Effector memory CD4-positive, alpha-beta T cell (primary cell): ENCODE data around the gene ANG.
"Not testable (repeated sequence)": the region's sequence is repeated elsewhere in the genome, so short reads cannot be mapped to it uniquely, and the experiment has no call there.

Source experiments
- DNase-seq, 3 donors: peaks; one replicate each; pipeline ENCODE4 v3.0.0-alpha.2; 2020
- H3K27ac ChIP-seq: 2 replicates; pipeline ENCODE4 v1.7.0; 2013; ENCODE audit warnings: mild to moderate bottlenecking, low read length, moderate library complexity; ENCODE audit not compliant: insufficient read depth, poor library complexity, severe bottlenecking
- H3K27me3 ChIP-seq: replicated peaks from 2 replicates; pipeline ENCODE4 v1.7.0; 2013; ENCODE audit warnings: mild to moderate bottlenecking, low read length; ENCODE audit not compliant: insufficient read depth, control insufficient read depth, poor library complexity, severe bottlenecking
- H3K36me3 ChIP-seq: 2 replicates; pipeline ENCODE4 v1.7.0; 2013; ENCODE audit warnings: mild to moderate bottlenecking, low read length, moderate library complexity; ENCODE audit not compliant: control insufficient read depth, insufficient read depth
- H3K4me1 ChIP-seq: 2 replicates; pipeline ENCODE4 v1.7.0; 2013; ENCODE audit warnings: low read length, mild to moderate bottlenecking; ENCODE audit not compliant: control insufficient read depth, insufficient read depth, poor library complexity, severe bottlenecking
- H3K4me3 ChIP-seq: 2 replicates; pipeline ENCODE4 v1.7.0; 2013; ENCODE audit warnings: low read length, low read depth, mild to moderate bottlenecking; ENCODE audit not compliant: insufficient read depth, poor library complexity, severe bottlenecking
- H3K9me3 ChIP-seq: 2 replicates; pipeline ENCODE4 v1.7.0; 2013; ENCODE audit warnings: mild to moderate bottlenecking, low read length, moderate library complexity; ENCODE audit not compliant: control insufficient read depth

ANG gene

GRCh38 chr14:20697273-20698017 is 8.9 kb downstream of the ANG start:
- no peaks in the 10 kb centered on the region for H3K9me3 ChIP-seq
- DNase-seq = peak; percentile 20 to 41 (median 31)

GRCh38 chr14:20698018-20698329 is 9.4 kb downstream of the ANG start:
- Histone ChIP-seq H3K9me3 (no peaks in the 10 kb centered on the region), H3K36me3 (no peaks in the 10 kb centered on the region), H3K4me3 (no peak overlapping the region), H3K27ac (no peak overlapping the region), H3K4me1 (no peaks in the 10 kb centered on the region), H3K27me3 (no peaks in the 10 kb centered on the region)
- no peak for DNase-seq

More at GRCh38 chr14:20697273-20698017, 8.9 kb downstream of the ANG start:
- Histone ChIP-seq H3K27me3 (no peaks in the 10 kb centered on the region), H3K4me1 (no peaks in the 10 kb centered on the region), H3K4me3 (no peak overlapping the region), H3K36me3 (no peaks in the 10 kb centered on the region), H3K27ac (no peak overlapping the region)

GRCh38 chr14:20698934-20699333 is 10.4 kb downstream of the ANG start:
- H3K27ac ChIP-seq = no peak overlapping the region
- no peak for DNase-seq
- no peaks in the 10 kb centered on the region for H3K27me3 ChIP-seq
- H3K9me3 ChIP-seq = no peaks in the 10 kb centered on the region
- no peaks in the 10 kb centered on the region for H3K36me3 ChIP-seq
- no peaks in the 10 kb centered on the region for H3K4me1 ChIP-seq
- no peak overlapping the region for H3K4me3 ChIP-seq

GRCh38 chr14:20699931-20700330 is 11.4 kb downstream of the ANG start:
- Histone ChIP-seq H3K4me1 (no peaks in the 10 kb centered on the region), H3K27ac (no peak overlapping the region), H3K9me3 (no peaks in the 10 kb centered on the region), H3K4me3 (no peak overlapping the region), H3K36me3 (no peaks in the 10 kb centered on the region), H3K27me3 (no peaks in the 10 kb centered on the region)
- no peak for DNase-seq

- H3K27ac ChIP-seq, H3K4me3 ChIP-seq, H3K27me3 ChIP-seq, H3K36me3 ChIP-seq, H3K4me1 ChIP-seq, H3K9me3 ChIP-seq, DNase-seq: not testable (repeated sequence)
Measured at GRCh38 chr14:20700965-20701364, 12.4 kb downstream of the ANG start.

- Histone ChIP-seq H3K4me1 (no peaks in the 10 kb centered on the region), H3K27ac (no peak overlapping the region), H3K9me3 (no peaks in the 10 kb centered on the region), H3K4me3 (no peak overlapping the region), H3K36me3 (no peaks in the 10 kb centered on the region), H3K27me3 (no peaks in the 10 kb centered on the region)
- DNase-seq = no peak
Measured at GRCh38 chr14:20706657-20707355, 18.2 kb downstream of the ANG start.

- Histone ChIP-seq H3K4me3 (no peak overlapping the region), H3K4me1 (no peaks in the 10 kb centered on the region), H3K27me3 (no peaks in the 10 kb centered on the region), H3K36me3 (no peaks in the 10 kb centered on the region), H3K9me3 (no peaks in the 10 kb centered on the region), H3K27ac (no peak overlapping the region)
- DNase-seq = no peak
Measured at GRCh38 chr14:20707622-20708021, 19.1 kb downstream of the ANG start.

- no peak for DNase-seq
- no peak overlapping the region for H3K4me3 ChIP-seq
- H3K4me1 ChIP-seq = no peaks in the 10 kb centered on the region
- no peak overlapping the region for H3K27ac ChIP-seq
- no peaks in the 10 kb centered on the region for H3K27me3 ChIP-seq
- no peaks in the 10 kb centered on the region for H3K9me3 ChIP-seq
- no peaks in the 10 kb centered on the region for H3K36me3 ChIP-seq
Measured at GRCh38 chr14:20711261-20711660, 22.7 kb downstream of the ANG start.

GRCh38 chr14:20711685-20712084 is 23.1 kb downstream of the ANG start:
- H3K9me3 ChIP-seq = no peaks in the 10 kb centered on the region
- no peaks in the 10 kb centered on the region for H3K4me1 ChIP-seq

GRCh38 chr14:20712904-20713303 is 24.3 kb downstream of the ANG start:
- H3K4me3 ChIP-seq = no peak overlapping the region
- H3K9me3 ChIP-seq = no peaks in the 10 kb centered on the region
- DNase-seq = no peak
- H3K27ac ChIP-seq = no peak overlapping the region
- H3K36me3 ChIP-seq = no peaks in the 10 kb centered on the region
- no peaks in the 10 kb centered on the region for H3K4me1 ChIP-seq
- peaks cover 4% of the 10 kb centered on the region for H3K27me3 ChIP-seq

More at GRCh38 chr14:20711685-20712084, 23.1 kb downstream of the ANG start:
- Histone ChIP-seq H3K36me3 (no peaks in the 10 kb centered on the region), H3K4me3 (no peak overlapping the region), H3K27ac (no peak overlapping the region), H3K27me3 (no peaks in the 10 kb centered on the region)
- DNase-seq = no peak
